Lower lobe of right lung (tissue), 2 donors: ENCODE data around the gene COL26A1. TPM values are rescaled to one million over a fixed set of nuclear protein-coding genes. Genes with fewer than 3 reads are reported as not detected.
"Not testable (repeated sequence)": the region's sequence is repeated elsewhere in the genome, so short reads cannot be mapped to it uniquely, and the experiment has no call there.

Source experiments
- ATAC-seq, 2 donors: fragments of 200-7000 bp; cut with Tn5 transposase; one replicate each; pipeline ENCODE4 v1.9.1; 2020 to 2022; ENCODE audit warnings: mild to moderate bottlenecking in 2 of 2, moderate library complexity in 2 of 2
- DNase-seq: peaks from one replicate; pipeline ENCODE4 v3.0.0-alpha.2; 2020
- H3K27ac ChIP-seq: fragments of 200-600 bp; one replicate; pipeline ENCODE4 v1.8.0; 2022
- H3K27me3 ChIP-seq: fragments of 200-600 bp; one replicate; pipeline ENCODE4 v1.8.0; 2022; ENCODE audit warnings: low read depth
- H3K36me3 ChIP-seq: fragments of 200-600 bp; one replicate; pipeline ENCODE4 v1.8.0; 2022; ENCODE audit warnings: mild to moderate bottlenecking
- H3K4me1 ChIP-seq: fragments of 200-600 bp; one replicate; pipeline ENCODE4 v1.8.0; 2022
- H3K4me3 ChIP-seq: fragments of 200-600 bp; one replicate; pipeline ENCODE4 v1.8.0; 2022; ENCODE audit warnings: mild to moderate bottlenecking
- H3K9me3 ChIP-seq: fragments of 200-600 bp; one replicate; pipeline ENCODE4 v1.8.0; 2022
- intact Hi-C: fragments of 100-400 bp; cut with DNase I; formaldehyde crosslinking; loops from one replicate; pipeline ENCODE4 v1.11.0; 2022
- total RNA-seq: library from RNA; stranded (reverse); fragmentation: NEBNext Ultra II Directional; extraction: Animal tissue kit (Norgen Biotek cat#: 25700); gene quantifications from one replicate; pipeline ENCODE4 v1.2.1, GENCODE V29; 2021
- TF ChIP-seq, protein P1 (sequence below): fragments of 200-600 bp; IDR thresholded peaks from one replicate; pipeline ENCODE4 v1.8.0; 2022; ENCODE audit warnings: antibody characterized with exemption, mild to moderate bottlenecking
- donor health status: DM: no; HTN: yes; CAD: no; lungs with severe emphysema.

The COL26A1 gene
- total RNA-seq, 1 donor from 2014 or later: 0.24 TPM

DNA sequence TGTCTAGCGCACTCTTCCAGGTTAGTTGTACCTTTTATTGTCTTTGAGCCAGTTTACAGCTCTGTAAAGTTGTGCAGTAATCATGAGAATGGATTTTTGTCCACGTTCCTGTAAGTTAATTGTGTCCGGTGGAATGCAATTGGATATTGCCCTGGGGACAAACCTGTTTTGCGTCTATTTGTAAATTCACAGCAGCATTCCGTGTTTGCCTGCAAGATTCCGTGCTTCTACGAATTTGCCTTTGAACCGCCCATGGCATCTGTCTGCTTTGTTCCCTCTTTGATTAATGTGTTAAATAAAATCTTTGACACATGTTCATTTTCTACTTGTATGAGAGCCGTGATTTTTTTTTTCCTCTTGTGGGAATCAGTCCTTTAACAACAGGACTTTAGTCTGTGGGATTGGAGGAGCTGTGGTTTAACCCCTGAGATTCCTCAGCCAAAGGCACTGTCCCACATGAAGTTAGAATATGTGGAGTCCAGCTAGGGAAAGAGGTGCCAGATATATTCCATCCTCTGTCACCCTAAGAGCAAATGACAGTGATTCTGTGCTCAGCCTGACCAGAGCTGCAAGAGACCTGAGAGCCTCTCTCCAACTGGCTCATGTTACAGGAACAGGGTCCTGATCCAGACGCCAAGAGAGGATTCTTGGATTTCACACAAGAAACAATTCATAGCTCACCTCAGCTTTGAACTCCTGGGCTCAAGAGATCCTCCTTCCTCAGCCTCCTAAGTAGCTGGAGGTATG is 126.3 kb downstream of the COL26A1 start:
- Histone ChIP-seq H3K9me3 (no peaks in the 10 kb centered on the region), H3K27me3 (no peaks in the 10 kb centered on the region), H3K4me3 (no peak overlapping the region), H3K4me1 (no peaks in the 10 kb centered on the region), H3K27ac (no peak overlapping the region), H3K36me3 (no peaks in the 10 kb centered on the region)
- intact Hi-C loops: no loop called here
- TF ChIP-seq, protein P1, sequence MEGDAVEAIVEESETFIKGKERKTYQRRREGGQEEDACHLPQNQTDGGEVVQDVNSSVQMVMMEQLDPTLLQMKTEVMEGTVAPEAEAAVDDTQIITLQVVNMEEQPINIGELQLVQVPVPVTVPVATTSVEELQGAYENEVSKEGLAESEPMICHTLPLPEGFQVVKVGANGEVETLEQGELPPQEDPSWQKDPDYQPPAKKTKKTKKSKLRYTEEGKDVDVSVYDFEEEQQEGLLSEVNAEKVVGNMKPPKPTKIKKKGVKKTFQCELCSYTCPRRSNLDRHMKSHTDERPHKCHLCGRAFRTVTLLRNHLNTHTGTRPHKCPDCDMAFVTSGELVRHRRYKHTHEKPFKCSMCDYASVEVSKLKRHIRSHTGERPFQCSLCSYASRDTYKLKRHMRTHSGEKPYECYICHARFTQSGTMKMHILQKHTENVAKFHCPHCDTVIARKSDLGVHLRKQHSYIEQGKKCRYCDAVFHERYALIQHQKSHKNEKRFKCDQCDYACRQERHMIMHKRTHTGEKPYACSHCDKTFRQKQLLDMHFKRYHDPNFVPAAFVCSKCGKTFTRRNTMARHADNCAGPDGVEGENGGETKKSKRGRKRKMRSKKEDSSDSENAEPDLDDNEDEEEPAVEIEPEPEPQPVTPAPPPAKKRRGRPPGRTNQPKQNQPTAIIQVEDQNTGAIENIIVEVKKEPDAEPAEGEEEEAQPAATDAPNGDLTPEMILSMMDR: no peak
- DNase-seq (no peak), ATAC-seq (no peak)

DNA sequence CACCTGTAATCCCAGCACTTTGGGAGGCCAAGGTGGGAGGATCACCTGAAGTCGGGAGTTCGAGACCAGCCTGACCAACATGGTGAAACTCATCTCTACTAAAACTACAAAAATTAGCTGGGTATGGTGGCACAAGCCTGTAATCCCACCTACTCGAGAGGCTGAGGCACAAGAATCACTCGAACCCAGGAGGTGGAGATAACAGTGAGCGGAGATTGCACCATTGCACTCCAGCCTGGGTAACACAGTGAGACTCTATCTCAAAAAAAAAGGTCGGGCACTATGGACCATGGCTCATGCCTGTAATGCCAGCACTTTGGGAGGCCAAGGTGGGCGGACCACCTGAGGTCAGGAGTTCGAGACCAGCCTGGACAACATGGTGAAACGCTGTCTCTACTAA is 127.8 kb downstream of the COL26A1 start:
- H3K27me3 ChIP-seq: not testable (repeated sequence)

DNA sequence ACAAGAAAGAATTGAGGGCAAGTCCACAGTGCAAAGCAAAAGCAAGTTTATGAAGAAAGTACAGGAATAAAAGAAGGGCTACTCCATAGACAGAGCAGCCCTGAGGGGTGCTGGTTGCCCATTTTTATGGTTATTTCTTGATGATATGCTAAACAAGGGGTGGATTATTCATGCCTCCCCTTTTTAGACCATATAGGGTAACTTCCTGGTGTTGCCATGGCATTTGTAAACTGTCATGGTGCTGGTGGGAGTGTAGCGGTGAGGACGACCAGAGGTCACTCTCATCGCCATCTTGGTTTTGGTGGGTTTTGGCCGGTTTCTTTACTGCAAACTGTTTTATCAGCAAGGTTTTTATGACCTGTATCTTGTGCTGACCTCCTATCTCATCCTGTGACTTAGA is 128.8 kb downstream of the COL26A1 start:
- DNase-seq, H3K9me3 ChIP-seq, intact Hi-C loops, H3K36me3 ChIP-seq, ATAC-seq, H3K4me1 ChIP-seq, H3K27ac ChIP-seq, H3K4me3 ChIP-seq, H3K27me3 ChIP-seq: not testable (repeated sequence)

More for the DNA sequence above, 127.8 kb downstream of the COL26A1 start:
- ATAC-seq, intact Hi-C loops, H3K9me3 ChIP-seq, H3K36me3 ChIP-seq, H3K4me1 ChIP-seq, DNase-seq, H3K4me3 ChIP-seq, H3K27ac ChIP-seq: not testable (repeated sequence)

DNA sequence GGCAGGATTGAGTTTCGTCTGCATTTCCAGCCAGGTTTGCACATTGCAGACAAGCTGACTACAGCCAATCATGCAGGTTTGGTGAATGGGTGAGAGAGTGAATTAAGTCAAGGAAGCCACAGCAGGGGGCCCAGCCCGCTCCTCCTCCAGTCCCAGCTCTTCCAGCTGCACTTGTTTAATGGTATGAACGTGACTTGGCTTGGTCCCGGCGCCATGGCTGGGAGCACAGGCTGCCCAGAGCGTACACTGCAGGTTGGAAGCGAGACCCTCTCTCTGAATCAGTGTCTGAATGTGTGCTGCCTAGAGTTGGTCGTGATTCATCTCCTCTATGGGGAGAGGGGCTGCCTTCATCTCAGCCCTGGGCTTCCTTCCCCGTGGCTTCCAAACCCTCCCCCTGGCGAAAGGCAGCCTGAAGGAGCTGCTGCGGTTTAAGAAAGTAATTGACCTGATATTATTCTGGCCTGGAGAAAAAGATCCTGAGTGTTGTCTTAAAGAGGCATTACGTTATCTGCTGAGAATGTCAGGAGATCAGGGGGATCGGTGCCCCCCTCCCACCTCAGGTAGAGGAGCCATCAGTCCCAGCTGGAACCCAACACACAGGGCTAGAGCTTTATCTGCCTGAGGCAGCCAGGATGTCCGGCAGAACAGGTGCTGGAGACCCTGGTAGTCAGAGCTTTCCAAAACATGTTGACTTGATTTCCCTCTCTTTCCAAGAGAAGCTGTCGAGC is 132.1 kb downstream of the COL26A1 start:
- TF ChIP-seq, protein P1: no peak
- ATAC-seq (no peak), DNase-seq (no peak)
- Histone ChIP-seq H3K4me3 (no peak overlapping the region), H3K27ac (no peak overlapping the region), H3K36me3 (no peaks in the 10 kb centered on the region), H3K9me3 (no peaks in the 10 kb centered on the region), H3K27me3 (no peaks in the 10 kb centered on the region), H3K4me1 (no peaks in the 10 kb centered on the region)
- intact Hi-C loops: no loop called here

DNA sequence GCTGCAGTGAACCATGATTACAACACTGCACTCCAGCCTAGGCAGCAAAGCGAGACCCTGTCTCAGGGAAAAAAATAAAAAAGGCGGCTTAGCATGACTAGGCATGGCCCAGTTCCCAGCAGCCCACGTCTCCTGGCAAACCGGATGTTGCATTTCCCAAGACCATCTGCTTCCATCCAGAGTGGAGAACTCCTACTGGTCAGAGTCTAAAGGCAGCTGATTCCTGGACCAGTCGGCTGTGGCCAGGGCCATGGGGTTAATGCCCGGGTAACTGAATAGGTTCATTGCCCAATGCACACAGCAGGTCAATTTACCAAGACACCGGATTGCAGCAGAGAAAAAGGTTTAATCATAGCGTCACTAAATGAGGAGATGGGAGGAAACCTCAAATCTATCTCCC is 133.3 kb downstream of the COL26A1 start:
- H3K27ac ChIP-seq: no peak overlapping the region
- no peaks in the 10 kb centered on the region for H3K36me3 ChIP-seq
- no peak for ATAC-seq
- no peak overlapping the region for H3K4me3 ChIP-seq
- intact Hi-C loops: no loop called here
- DNase-seq: no peak
- H3K9me3 ChIP-seq: no peaks in the 10 kb centered on the region
- no peaks in the 10 kb centered on the region for H3K4me1 ChIP-seq
- no peaks in the 10 kb centered on the region for H3K27me3 ChIP-seq
- TF ChIP-seq, protein P1: no peak

DNA sequence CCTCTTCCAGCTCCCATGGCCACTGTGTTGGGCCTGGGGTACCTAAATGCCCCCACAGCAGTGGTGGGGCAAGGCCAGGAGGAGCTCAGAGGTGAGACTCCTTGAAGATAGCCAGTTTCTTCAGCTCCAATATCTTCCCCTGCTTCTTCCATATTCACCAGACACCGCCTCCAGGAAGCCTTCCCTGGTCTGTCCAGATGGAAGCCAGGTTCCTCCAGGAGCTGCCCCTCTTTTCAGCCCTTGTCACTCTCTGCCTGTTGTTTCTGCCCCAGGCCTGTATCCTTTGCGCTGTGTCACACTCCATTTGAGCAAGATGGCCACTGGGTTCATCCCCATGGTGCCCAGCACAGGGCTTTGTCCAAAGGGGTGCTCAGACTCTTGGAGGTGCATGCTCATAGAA is 138.7 kb downstream of the COL26A1 start:
- TF ChIP-seq, protein P1: no peak
- Histone ChIP-seq H3K4me3 (no peak overlapping the region), H3K27ac (no peak overlapping the region), H3K36me3 (no peaks in the 10 kb centered on the region), H3K9me3 (no peaks in the 10 kb centered on the region), H3K4me1 (no peaks in the 10 kb centered on the region), H3K27me3 (no peaks in the 10 kb centered on the region)
- ATAC-seq (no peak), DNase-seq (no peak)
- intact Hi-C loops: no loop called here
